ENCODE measurements around the gene PIAS4.

The PIAS4 gene

DNA sequence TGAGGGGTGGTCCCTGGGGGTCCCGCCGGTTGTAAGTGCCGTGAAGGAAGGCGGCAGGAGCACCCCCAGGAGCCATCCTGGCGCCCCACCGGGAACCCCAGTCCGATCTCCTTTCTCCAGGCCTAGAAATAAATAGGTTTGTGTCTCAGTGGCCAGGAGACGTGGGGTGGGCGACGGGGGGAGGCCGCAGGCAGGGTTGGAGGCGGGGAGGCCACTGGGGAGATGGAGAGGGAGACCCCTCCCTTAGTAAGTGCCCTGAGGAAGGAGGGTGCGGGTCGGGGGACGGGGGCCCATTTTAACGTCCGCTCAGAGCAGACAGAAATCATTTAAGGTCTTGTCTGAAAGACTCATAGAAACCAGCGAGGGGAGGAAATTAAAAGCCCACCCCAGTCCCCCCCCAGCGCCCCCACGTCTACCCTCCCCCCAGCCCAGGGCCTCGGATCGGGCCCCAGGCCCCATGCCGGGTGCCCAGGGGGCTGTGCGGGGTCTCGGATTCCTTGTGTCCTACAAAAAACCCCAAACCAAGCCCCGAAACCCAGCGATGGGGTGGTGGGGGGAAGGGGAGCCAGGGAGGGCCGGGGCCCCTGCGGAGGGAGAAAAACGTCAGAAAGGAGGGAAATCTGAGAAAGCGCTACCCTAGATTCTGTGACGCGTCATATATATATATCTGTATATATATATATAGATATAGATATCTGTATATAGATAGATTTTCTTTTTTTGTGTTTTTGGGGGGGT is 39.6 kb downstream of the PIAS4 start:
- no peaks in the 10 kb centered on the region for H3K9me3 Mint-ChIP-seq
- no peaks in the 10 kb centered on the region for H3K27me3 Mint-ChIP-seq (ENCODE audit: low read depth)
- no peak overlapping the region for H3K4me3 Mint-ChIP-seq
- peaks cover 19% of the 10 kb centered on the region for H3K36me3 Mint-ChIP-seq (ENCODE audit: low read depth)
- peaks cover 4% of the 10 kb centered on the region for H3K4me1 Mint-ChIP-seq (ENCODE audit: low read depth)
- H3K27ac Mint-ChIP-seq: no peak overlapping the region

GRCh38 chr19:4049432-4049831 is 41.9 kb downstream of the PIAS4 start:
- H3K4me1 Mint-ChIP-seq (ENCODE audit: low read depth): peaks cover 13% of the 10 kb centered on the region
- no peaks in the 10 kb centered on the region for H3K27me3 Mint-ChIP-seq (ENCODE audit: low read depth)
- no peak overlapping the region for H3K27ac Mint-ChIP-seq

DNA sequence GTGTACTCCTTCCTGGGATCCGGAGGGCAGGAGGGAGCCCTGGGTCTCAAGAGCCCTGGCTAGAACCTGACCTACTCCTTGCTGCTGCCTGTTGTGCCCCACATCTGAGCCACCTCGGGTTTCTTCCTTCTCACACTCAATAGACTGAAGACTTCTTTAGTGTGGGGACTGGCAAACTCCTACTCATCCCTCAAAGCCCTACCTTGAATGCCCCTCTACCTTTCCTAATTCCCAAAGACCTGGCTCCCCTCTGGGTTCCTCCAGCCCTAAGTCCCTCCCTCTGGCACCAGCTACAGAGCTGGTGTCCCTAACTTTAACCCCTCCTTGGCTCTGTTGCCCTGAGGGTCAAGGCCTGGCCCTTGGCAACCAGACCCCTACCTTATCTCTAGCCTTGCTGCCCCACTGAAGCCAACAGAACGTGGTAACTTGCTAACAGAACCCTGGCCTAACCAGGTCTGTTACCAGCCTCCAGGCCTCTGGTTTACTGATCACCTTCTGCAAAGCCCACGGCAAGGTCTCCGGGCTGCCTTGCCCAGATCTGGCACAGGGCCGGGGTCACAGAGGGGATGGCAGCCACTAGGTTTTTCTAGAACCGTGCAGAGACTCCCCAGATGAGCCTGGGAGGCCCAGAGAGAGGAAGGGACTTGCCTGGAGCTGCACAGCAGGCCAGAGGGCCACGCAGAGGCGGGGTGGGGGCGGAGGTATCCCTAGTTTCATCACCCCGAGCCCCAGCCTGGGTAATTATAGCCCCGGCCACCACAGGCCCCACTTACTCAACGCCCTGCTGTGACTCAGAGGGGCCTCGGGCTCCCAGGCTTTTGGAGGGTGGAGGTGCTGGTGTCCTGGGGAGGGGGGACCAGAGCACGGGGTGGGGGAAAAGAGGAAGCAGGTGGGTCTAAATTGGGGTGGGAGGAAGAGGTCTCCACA is 43.9 kb downstream of the PIAS4 start:
- Mint-ChIP-seq H3K4me3 (no peak overlapping the region), H3K27ac (no peak overlapping the region), H3K4me1 (ENCODE audit: low read depth) (peaks cover 13% of the 10 kb centered on the region), H3K27me3 (ENCODE audit: low read depth) (no peaks in the 10 kb centered on the region), H3K36me3 (ENCODE audit: low read depth) (peaks cover 34% of the 10 kb centered on the region), H3K9me3 (no peaks in the 10 kb centered on the region)

More at GRCh38 chr19:4049432-4049831, 41.9 kb downstream of the PIAS4 start:
- Mint-ChIP-seq H3K4me3 (no peak overlapping the region), H3K36me3 (ENCODE audit: low read depth) (peaks cover 31% of the 10 kb centered on the region), H3K9me3 (no peaks in the 10 kb centered on the region)

GRCh38 chr19:4052114-4052992 is 44.8 kb downstream of the PIAS4 start:
- Mint-ChIP-seq H3K27me3 (ENCODE audit: low read depth) (no peaks in the 10 kb centered on the region), H3K9me3 (no peaks in the 10 kb centered on the region), H3K36me3 (ENCODE audit: low read depth) (peaks cover 33% of the 10 kb centered on the region), H3K4me1 (ENCODE audit: low read depth) (peaks cover 14% of the 10 kb centered on the region), H3K4me3 (no peak overlapping the region), H3K27ac (no peak overlapping the region)

- Mint-ChIP-seq H3K4me1 (ENCODE audit: low read depth) (peaks cover 15% of the 10 kb centered on the region), H3K9me3 (no peaks in the 10 kb centered on the region), H3K36me3 (ENCODE audit: low read depth) (peaks cover 37% of the 10 kb centered on the region), H3K27ac (no peak overlapping the region), H3K27me3 (ENCODE audit: low read depth) (no peaks in the 10 kb centered on the region), H3K4me3 (no peak overlapping the region)
These were observed 45.5 kb downstream of the PIAS4 start for GRCh38 chr19:4052993-4053422.

- Mint-ChIP-seq H3K27me3 (ENCODE audit: low read depth) (no peaks in the 10 kb centered on the region), H3K4me1 (ENCODE audit: low read depth) (peaks cover 15% of the 10 kb centered on the region), H3K36me3 (ENCODE audit: low read depth) (peaks cover 37% of the 10 kb centered on the region), H3K27ac (no peak overlapping the region), H3K9me3 (no peaks in the 10 kb centered on the region), H3K4me3 (no peak overlapping the region)
These were observed 46.1 kb downstream of the PIAS4 start for GRCh38 chr19:4053423-4054324.

GRCh38 chr19:4054441-4055208 is 47.1 kb downstream of the PIAS4 start:
- Mint-ChIP-seq H3K4me3 (no peak overlapping the region), H3K4me1 (ENCODE audit: low read depth) (peaks cover 15% of the 10 kb centered on the region), H3K27me3 (ENCODE audit: low read depth) (no peaks in the 10 kb centered on the region), H3K36me3 (ENCODE audit: low read depth) (peaks cover 36% of the 10 kb centered on the region), H3K9me3 (no peaks in the 10 kb centered on the region), H3K27ac (no peak overlapping the region)

DNA sequence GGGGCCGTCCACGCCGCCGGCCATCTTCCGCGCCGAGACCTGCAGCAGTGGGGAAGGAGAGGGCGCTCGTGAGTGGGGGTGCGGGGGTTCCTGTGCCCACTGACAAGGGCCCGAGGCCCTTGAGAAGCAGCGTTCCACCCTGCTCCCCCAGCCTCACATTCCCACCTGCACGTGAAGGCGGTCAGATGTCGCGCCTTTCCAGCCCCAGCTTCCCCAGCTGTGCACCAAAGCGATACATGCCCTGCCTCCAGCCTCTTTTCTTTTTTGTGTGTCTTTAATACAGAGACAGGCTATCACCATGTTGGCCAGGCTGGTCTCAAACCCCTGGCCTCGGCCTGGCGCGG is 47.6 kb downstream of the PIAS4 start:
- Mint-ChIP-seq H3K27me3 (ENCODE audit: low read depth) (no peaks in the 10 kb centered on the region), H3K36me3 (ENCODE audit: low read depth) (peaks cover 32% of the 10 kb centered on the region), H3K4me1 (ENCODE audit: low read depth) (peaks cover 15% of the 10 kb centered on the region), H3K27ac (no peak overlapping the region), H3K9me3 (no peaks in the 10 kb centered on the region), H3K4me3 (no peak overlapping the region)

GRCh38 chr19:4057931-4058692 is 50.6 kb downstream of the PIAS4 start:
- peaks cover 17% of the 10 kb centered on the region for H3K36me3 Mint-ChIP-seq (ENCODE audit: low read depth)
- H3K4me1 Mint-ChIP-seq (ENCODE audit: low read depth): peaks cover 11% of the 10 kb centered on the region
- no peaks in the 10 kb centered on the region for H3K27me3 Mint-ChIP-seq (ENCODE audit: low read depth)
- H3K4me3 Mint-ChIP-seq: no peak overlapping the region
- H3K9me3 Mint-ChIP-seq: no peaks in the 10 kb centered on the region
- peak overlapping the region; percentile 15 for H3K27ac Mint-ChIP-seq

DNA sequence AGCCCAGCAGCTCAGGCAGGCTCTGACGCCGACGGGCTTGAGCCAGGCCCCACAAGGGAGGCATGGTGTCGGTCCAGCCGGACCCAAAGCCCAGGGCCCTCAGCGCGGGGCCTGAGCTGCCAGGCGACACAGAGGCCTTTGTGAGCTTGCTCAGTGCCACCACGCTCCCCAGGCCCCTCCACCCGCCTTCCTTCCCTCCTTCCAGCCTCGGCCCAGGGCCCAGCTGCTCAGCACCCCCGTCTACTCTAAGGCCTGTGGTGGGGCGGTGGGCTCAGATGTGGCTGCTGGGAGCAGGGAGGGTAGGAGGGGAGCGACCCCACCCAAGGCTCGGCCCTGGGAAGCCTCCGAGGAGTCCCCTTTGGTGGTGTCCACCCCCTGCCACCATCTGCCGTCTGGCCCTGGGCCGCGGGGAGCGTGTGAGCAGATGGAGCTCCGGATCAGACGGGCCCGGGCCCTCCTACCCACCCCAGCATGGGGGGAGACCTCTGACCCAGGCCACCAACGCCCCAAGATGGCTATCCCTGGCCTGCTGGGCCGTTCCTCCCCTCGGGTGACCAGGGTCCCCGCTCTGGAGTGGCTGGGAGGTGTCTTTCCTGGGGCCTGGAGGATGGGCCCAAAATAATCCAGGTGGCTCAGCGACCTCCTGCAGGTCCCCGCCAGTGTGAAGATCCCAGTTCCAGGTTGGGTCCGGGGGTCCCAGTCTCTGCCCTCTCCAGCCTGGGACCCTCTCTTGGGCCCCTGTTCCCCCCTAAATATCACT is 51.3 kb downstream of the PIAS4 start:
- Mint-ChIP-seq H3K27ac (no peak overlapping the region), H3K4me3 (no peak overlapping the region), H3K9me3 (no peaks in the 10 kb centered on the region), H3K4me1 (ENCODE audit: low read depth) (peaks cover 7% of the 10 kb centered on the region), H3K27me3 (ENCODE audit: low read depth) (no peaks in the 10 kb centered on the region), H3K36me3 (ENCODE audit: low read depth) (peaks cover 13% of the 10 kb centered on the region)

DNA sequence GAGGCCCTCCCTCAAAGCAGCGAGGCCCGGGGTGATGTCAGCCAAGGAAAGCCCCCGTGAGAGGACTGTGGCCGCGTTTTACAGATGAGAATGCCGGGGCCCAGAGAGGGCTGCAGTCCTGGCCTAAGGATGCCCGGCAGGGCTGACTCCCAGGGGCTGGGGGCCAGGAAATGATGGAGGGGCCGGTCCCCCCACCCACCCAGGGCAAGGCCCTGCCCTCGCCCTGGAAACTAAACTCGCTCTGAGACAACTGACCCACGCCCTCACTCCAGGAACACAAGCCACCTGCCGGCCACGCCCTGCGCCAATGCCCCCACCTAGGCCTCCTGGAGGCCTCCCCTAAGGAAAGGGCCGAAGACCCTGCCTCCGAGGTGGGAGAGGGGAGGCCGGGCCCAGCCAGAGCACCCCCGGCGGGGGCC is 51.9 kb downstream of the PIAS4 start:
- peaks cover 7% of the 10 kb centered on the region for H3K4me1 Mint-ChIP-seq (ENCODE audit: low read depth)
- no peak overlapping the region for H3K4me3 Mint-ChIP-seq
- H3K27me3 Mint-ChIP-seq (ENCODE audit: low read depth): no peaks in the 10 kb centered on the region
- no peak overlapping the region for H3K27ac Mint-ChIP-seq
- H3K36me3 Mint-ChIP-seq (ENCODE audit: low read depth): peaks cover 13% of the 10 kb centered on the region
- no peaks in the 10 kb centered on the region for H3K9me3 Mint-ChIP-seq

Data from T-helper 1 cell treated with Interleukin-12 subunit alpha and Interleukin-12 subunit beta and Interleukin-4 antibody, amounts not matched to agents 30 μg/mL and 1 μg/mL, for 36 hours (primary cell).